GM12878 (cell line): ENCODE measurements around the gene DISC1. TPM values are rescaled to one million over a fixed set of nuclear protein-coding genes. Genes with fewer than 3 reads are reported as not detected.

Experiments used
- CBX3 ChIP-seq: fragments of 200-600 bp; sonication (generic); IDR thresholded peaks from 2 replicates; pipeline ENCODE4 v1.6.1; 2016; ENCODE audit warnings: low read depth, borderline replicate concordance
- CREB1 ChIP-seq: IDR thresholded peaks from 2 replicates; pipeline ENCODE4 v1.6.1; 2012; ENCODE audit warnings: low read depth, mild to moderate bottlenecking, inconsistent platforms
- HDGF ChIP-seq: fragments of 450-650 bp; IDR thresholded peaks from 2 replicates; pipeline ENCODE4 v1.6.1; 2016; ENCODE audit warnings: antibody characterized with exemption
- IRF4 ChIP-seq: IDR thresholded peaks from 2 replicates; pipeline ENCODE4 v1.6.1; 2011; ENCODE audit warnings: low read depth, low read length
- IRF5 ChIP-seq: fragments of 450-650 bp; IDR thresholded peaks from 2 replicates; pipeline ENCODE4 v1.6.1; 2017; ENCODE audit warnings: borderline replicate concordance
- JUND ChIP-seq: IDR thresholded peaks from 2 replicates; pipeline ENCODE4 v1.6.1; 2012; ENCODE audit warnings: low read depth, mild to moderate bottlenecking, low read length, improper control_type of control experiment, moderate library complexity
- NFYA ChIP-seq: IDR thresholded peaks from 2 replicates; pipeline ENCODE4 v1.6.1; 2011; ENCODE audit warnings: low read depth, mild to moderate bottlenecking, low read length, improper control_type of control experiment, borderline replicate concordance
- PRDM15 ChIP-seq: fragments of 450-650 bp; formaldehyde crosslinking; IDR thresholded peaks from 2 replicates; pipeline ENCODE4 v1.4.0; 2020; ENCODE audit warnings: mild to moderate bottlenecking, moderate library complexity
- RCOR1 ChIP-seq: conservative IDR thresholded peaks from 2 replicates; pipeline ENCODE4 v1.6.1; 2012; ENCODE audit warnings: low read depth, low read length, improper control_type of control experiment
- SP1 ChIP-seq: IDR thresholded peaks from one replicate; pipeline ENCODE4 v1.6.1; 2011; ENCODE audit warnings: low read depth, low read length
- ZBTB4 ChIP-seq: fragments of 450-650 bp; formaldehyde crosslinking; IDR thresholded peaks from 2 replicates; pipeline ENCODE4 v1.4.0; 2022; ENCODE audit warnings: mild to moderate bottlenecking, moderate library complexity
- polyA plus RNA-seq, 11 experiments: library from polyadenylated mRNA; depleted of rRNA in 4 of 11; unstranded in 6 of 11; stranded (reverse) in 5 of 11; fragments of >200 nt; fragmentation: Nextera tagmentation in 4 of 11; fragmentation: Illumina TruSeq in 1 of 11; extraction: Ambion mirVana in 4 of 11; extraction: Trizol in 1 of 11; gene quantifications; 1 replicate in 1 of 11; 2 replicates in 10 of 11; pipeline versions ENCODE4 v1.2.1 to v1.2.3, GENCODE V29; 2011 to 2016; ENCODE audit warnings: inconsistent platforms in 2 of 11, missing spikeins in 2 of 11, low read depth in 1 of 11
- total RNA-seq, 4 experiments: library from RNA; depleted of rRNA in 3 of 4; stranded (reverse); fragments of >200 nt in 3 of 4; fragmentation: Illumina TruSeq in 1 of 4; extraction: Trizol in 1 of 4; gene quantifications; 2 replicates each; pipeline versions ENCODE4 v1.2.1 to v1.2.3, GENCODE V29; 2013 to 2021

The DISC1 gene
- total and polyA plus RNA-seq, 10 of the 15 experiments (the other 5 are each of a cell fraction or from before 2014, with no cell fraction given): 0.05 to 0.72 (median 0.19) TPM; not detected in 1

- TF ChIP-seq ZBTB4 (CRISPR knock-in tag) (no peak), SP1 (no peak), IRF4 (no peak), CBX3 (no peak), NFYA (no peak), PRDM15 (CRISPR knock-in tag) (no peak), HDGF (no peak), RCOR1 (no peak), JUND (no peak), IRF5 (no peak), CREB1 (no peak)
Observed at GRCh38 chr1:231634323-231635013, 7.9 kb downstream of the DISC1 start (continued).
